HG03469 (cell line): Measurements from ENCODE around the gene LRRC18.

Experiments used
- ATAC-seq: cut with Tn5 transposase; IDR thresholded peaks from one replicate; pipeline ENCODE4 v1.9.1; 2021; ENCODE audit warnings: mild to moderate bottlenecking, moderate library complexity, moderate number of reproducible peaks; ENCODE audit not compliant: unreplicated experiment

LRRC18 gene

DNA sequence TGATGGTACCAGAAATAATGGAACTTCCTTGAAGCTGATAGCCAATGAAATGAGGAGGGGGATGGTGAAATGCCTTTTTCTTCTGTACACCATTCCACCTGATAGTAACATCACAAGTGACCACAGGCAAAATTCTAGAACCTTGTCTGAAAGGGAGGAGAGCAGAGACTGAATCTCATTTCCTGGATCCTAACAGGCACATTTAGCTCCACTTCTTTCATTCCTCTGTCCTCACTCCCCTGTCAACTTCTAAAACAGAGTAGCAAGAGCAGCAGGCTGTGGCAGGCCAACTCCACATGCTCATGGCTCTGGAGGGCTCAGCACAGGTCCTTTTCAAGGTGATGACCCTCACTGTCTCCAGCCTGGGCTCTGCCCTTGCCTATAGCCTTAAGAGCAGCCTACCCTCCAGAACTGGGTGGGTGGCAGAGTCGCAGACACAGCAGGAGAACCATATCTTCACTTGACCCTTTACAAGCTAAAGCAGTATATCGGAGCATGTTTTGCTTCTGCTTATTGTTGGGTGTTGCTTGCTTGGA, at the start of gene LRRC18:
LRRC18 (minus strand) TSS at position 51 of the 536 bp plus-strand sequence. CDS start 25,685 bp downstream, outside the sequence.
- ATAC-seq: no peak

DNA sequence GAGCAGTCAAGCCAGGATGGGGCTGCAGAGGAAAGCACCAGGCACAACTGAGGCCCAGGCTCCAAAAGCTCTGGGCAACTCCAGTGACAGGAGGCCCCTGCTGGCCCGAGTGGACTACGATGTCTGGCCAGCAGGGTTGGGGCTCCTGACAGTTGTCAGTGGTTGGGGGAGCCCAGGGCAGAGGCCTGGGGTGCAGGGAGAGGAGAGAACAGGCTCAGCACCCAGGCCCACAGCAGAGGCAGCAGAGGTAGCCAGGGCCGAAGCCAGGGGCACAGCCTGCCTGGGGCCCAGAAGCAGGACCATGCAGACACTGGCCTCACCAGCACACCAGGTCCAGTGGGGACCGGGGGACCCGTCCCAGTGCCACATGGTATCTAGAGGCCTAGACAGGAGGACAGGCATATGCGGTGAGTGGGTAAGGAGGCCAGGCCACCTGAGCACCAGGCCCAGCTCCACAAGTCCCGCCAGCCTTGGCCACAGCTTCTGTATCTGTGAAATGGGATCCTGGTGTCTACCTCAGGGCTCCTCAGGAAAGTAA, 46.0 kb upstream of the LRRC18 start:
- ATAC-seq: no peak

- ATAC-seq: no peak
Observed at GRCh38 chr10:48983648-48984351, 44.2 kb upstream of the LRRC18 start.

DNA sequence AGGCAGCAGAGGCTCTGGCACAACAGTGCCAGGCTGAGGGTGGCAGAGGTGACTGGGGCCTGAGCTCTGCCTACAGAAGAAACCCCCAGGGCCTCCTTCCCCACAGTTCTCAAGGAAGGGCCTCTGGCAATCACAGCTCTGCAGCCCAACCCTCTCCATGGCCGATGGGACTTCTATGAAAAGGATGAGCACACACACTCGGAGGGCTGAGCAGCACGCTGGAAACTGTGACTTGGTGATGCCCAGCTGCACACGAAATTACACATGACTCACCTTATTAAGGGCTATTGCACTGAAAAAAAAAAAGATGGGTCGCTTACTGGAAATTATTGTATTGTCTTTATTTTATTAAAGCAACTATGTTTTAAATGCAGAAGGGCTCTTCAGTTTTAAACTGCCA, 42.9 kb upstream of the LRRC18 start:
- ATAC-seq: no peak

DNA sequence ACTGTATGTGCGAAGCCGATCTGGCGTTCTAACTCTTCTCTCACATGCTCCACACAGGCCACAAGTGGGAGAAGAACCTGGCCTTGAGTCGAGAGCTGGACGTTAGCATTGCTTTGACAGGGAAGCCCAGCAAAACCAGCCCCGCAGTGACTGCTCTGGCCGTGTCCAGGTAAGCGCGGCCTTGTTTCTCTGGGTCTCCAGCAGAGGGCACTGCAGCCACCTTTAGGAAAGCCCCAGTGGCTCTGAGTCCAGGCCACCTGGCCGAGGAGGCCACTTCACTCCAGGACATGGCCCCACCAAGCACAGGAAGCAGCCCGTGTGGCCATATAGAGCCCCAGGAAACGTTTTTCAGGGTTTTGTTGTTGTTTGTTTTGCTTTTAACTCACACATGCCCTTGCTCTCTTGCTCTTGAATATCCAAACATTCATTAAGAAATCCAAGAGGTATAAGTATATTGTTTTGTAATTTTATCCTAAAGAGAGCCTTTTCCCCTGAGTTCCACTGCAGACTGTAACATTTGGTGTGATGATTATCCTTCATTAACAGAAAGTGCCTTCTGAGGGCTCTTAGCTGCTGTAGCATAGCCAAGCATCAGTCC, 41.8 kb upstream of the LRRC18 start:
- no peak for ATAC-seq

- no peak for ATAC-seq
Observed at GRCh38 chr10:48978318-48978717, 38.7 kb upstream of the LRRC18 start.

GRCh38 chr10:48976196-48976595, 36.6 kb upstream of the LRRC18 start:
- ATAC-seq: no peak

DNA sequence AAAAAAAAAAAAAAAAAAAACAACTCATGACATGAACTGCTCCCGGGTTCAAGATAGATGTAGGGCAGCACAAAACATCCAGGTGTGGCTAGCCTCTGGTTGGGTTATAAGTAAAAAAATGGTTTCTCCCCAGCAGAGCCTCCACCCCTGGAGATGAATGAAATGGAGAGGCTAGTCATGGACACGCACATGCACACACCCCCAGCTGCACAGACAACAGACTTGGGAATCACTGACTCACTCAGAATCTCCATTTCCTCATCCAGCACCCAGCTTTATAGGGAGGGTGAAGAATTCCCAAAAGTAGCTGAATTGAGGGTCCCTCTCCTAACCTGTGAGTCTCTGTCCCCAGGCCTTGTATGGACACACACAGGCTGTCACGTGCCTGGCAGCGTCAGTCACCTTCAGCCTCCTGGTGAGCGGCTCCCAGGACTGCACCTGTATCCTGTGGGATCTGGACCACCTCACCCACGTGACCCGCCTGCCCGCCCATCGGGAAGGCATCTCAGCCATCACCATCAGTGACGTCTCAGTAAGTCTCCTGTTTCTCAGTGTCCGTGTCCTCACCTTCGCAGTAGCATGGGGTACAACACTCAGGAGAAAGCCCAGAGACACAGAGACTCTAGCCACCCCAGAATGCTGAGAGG, 35.0 kb upstream of the LRRC18 start:
- no peak for ATAC-seq

DNA sequence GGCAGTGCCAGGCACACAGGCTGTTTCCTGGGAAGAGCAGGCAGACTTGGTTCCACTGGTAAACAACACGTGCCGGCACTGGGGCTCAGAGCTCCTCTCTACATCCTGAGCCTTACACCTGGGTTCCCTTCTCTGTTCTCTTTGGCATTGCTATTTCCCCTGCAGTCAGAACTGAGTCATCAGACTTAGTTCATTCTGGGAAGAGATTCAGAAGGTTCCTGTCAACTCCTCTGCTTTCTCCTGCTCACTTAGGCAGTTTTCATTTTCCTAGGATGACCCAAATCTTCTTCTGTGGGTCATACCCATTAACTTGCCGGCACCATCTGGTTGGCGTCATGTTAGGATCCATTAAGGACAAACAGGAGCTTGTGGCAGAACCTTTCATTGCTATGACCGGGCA, 33.4 kb upstream of the LRRC18 start:
- ATAC-seq: no peak

DNA sequence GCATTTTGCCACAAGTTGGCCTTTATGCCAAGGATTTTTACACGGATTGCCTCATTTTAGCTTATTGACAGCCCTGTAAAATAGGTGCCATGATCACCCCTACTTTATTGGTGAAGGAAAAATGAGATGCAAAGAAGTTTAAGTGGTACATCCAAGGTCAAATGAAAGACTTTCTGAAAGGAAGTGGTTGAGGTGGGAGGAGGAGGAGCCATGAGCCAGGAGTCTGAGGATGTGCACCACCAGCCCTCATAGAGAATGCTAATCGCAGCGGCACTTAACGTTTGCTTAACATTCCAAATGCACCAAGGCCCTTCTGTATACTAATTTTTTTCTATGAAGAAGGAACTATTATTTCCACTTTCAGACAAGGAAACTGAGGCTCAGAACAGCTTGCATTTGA, 31.0 kb upstream of the LRRC18 start:
- ATAC-seq: no peak

DNA sequence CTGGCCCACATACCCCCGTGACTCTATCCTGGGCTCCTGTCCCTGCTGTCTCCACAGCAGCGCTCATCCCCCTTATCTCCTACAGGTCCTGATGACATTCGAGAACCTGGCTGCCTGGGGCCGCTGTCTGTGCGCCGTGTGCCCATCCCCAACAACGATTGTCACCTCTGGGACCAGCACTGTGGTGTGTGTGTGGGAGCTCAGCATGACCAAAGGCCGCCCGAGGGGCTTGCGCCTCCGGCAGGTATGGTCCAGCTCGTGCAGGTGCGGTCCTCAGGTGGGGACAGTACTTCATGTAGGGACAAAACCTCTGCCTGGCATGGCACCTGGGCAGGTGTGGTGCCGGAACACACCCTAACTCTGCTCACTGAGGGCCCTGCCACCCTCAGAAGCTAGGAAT, 30.4 kb upstream of the LRRC18 start:
- no peak for ATAC-seq

- no peak for ATAC-seq
Observed at GRCh38 chr10:48968036-48968435, 28.4 kb upstream of the LRRC18 start.

GRCh38 chr10:48965460-48965859, 25.8 kb upstream of the LRRC18 start:
- no peak for ATAC-seq

- no peak for ATAC-seq
Observed at GRCh38 chr10:48964038-48964437, 24.4 kb upstream of the LRRC18 start.

DNA sequence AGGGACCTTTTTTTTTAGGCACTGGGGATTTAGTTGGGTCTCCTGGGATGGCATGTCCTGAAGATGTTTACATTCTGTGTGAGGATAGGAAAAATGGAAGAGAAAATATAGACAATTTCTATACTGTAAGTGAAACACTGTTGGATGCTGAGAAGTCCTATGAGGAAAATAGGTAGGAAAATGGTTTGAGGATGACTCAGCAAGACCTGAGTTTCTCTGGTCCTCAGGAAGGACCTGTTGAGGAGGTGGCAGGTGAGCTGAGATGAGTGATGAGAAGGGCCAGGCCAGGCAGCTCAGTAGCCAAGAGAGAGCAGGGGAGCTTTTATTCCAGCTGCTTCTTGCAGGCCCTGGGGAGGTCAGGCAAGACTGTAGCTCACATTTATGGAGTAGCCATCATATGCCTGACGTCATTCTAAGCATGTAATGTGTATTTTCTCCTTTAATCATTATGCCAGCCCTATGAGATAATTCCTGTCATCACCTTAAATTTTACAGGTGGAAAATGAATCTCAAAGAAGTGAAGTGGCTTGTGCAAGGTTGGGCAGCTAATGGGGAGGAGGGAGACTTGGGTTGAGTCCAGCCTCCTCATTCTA, 19.1 kb upstream of the LRRC18 start:
- no peak for ATAC-seq

- ATAC-seq: no peak
Observed at GRCh38 chr10:48957361-48958151, 17.9 kb upstream of the LRRC18 start.

- no peak for ATAC-seq
Observed at GRCh38 chr10:48951707-48952106, 12.1 kb upstream of the LRRC18 start.

DNA sequence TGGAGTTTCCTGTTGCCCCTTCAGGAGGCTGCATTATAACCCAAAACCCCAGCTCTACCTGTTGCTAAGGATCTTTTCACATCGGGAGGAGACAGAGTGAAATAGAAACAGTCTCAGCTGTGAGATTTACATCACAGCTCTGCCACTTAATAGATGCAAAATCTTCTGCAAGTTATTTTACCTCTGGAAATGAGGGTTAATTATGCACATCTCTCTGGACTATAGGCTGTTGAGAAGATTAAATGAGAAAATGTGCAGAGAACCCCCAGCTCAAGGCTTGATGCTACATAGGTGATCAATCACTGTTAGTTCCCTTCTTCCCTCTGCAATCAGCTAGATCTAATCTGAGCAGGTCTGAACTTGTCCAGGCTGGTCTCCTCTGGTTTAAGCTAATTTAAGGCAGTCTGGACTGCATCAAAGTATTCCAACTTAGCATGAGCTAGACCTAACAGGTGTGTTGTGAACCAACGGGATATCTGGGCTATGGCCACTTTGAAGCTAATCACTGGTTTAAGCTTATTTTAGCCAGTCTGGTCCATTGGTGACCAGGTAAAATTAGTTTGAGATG, 8.9 kb upstream of the LRRC18 start:
- no peak for ATAC-seq

DNA sequence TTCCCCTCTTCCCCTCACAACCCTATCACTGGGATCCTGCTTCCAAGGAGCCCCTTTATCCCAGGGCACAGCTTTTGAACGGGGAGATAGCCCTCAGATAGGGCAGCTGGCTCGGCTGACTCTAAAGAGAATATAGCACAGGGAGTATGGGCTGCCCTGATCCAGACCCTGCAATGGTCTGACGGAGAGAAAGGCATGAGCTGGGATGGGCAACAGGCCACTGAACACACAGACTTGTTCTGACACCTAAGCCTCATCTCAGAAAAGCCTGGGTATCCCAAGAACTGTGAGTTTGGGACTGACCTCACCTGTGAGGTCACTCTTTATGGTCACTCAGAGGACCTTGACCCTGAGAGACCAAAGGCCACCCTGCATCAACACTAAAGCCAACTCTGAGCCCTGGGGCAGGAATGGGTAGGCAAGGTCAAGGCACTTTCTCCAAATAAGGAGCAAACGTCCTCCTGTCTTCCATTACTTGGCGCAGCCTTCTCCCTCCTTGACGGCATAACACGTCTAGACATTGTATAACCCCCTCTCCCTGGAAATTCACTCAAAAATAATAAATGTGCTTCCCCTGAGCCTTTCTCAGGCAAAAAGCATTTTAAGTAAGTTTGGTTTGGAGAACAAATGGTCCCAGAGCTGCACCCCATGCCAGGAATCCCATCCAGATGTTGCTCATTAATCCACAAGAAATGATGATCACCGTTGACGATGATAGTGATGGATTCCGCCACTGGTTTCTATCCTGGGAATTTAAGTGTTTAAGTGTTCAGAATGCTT, 8.2 kb upstream of the LRRC18 start:
- no peak for ATAC-seq
